ENCODE measurements around the gene ZNF358.

Gene ZNF358

GRCh38 chr19:7559102-7559501, 43.2 kb downstream of the ZNF358 start:
- DNase-seq (ENCODE audit: low read depth, low spot score), result no peak

GRCh38 chr19:7560255-7560654, 44.4 kb downstream of the ZNF358 start:
- DNase-seq (ENCODE audit: low read depth, low spot score), result no peak

GRCh38 chr19:7561325-7561724, 45.4 kb downstream of the ZNF358 start:
- no peak for DNase-seq (ENCODE audit: low read depth, low spot score)

- DNase-seq (ENCODE audit: low read depth, low spot score), result no peak
Observed at GRCh38 chr19:7562646-7563393, 46.9 kb downstream of the ZNF358 start.

GRCh38 chr19:7564866-7565265, 49.0 kb downstream of the ZNF358 start:
- DNase-seq (ENCODE audit: low read depth, low spot score), result no peak

- DNase-seq (ENCODE audit: low read depth, low spot score), result no peak
Observed at GRCh38 chr19:7565332-7565731, 49.4 kb downstream of the ZNF358 start.

Data from brain pericyte (primary cell).